Esophagus muscularis mucosa (tissue), 4 donors: Measurements from ENCODE around the gene GKN2.

ENCODE experiments used
- EP300 ChIP-seq: sonication (generic); formaldehyde crosslinking; IDR thresholded peaks from one replicate; pipeline ENCODE4 v1.6.1; 2017; ENCODE audit warnings: antibody characterized with exemption
- POLR2A ChIP-seq: fragments of 450-650 bp; IDR thresholded peaks from one replicate; pipeline ENCODE4 v1.6.1; 2017; ENCODE audit warnings: antibody characterized with exemption, moderate library complexity, mild to moderate bottlenecking, low read depth
- TF ChIP-seq, protein P1 (sequence below), 3 experiments: fragments of 200-600 bp in 2 of 3; fragments of 450-650 bp in 1 of 3; sonication (generic) in 2 of 3; IDR thresholded peaks; one replicate each; pipeline ENCODE4 v1.5.1; 2017 to 2019; ENCODE audit warnings: antibody characterized with exemption in 3 of 3, mild to moderate bottlenecking in 2 of 3, moderate library complexity in 1 of 3

DNA sequence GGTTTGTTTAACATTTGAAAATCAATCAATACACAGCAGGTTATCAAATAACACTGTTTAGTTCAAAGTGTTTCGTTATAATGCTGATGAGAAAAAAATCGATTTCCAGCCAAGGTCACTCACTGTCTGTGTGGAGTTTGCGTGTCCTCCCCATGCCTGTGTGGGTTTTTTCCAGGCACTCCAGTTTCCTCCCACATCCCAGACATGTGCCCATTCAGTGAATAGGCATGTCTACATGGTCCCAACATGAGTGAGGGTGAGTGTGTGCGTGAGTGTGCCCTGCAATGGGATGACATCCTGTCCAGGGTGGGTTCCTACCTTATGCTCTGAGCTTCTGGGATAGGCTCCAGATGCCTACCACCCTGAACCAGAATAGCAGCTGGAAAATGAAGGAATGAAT lies 8.7 kb upstream of the GKN2 start:
- TF ChIP-seq, protein P1, sequence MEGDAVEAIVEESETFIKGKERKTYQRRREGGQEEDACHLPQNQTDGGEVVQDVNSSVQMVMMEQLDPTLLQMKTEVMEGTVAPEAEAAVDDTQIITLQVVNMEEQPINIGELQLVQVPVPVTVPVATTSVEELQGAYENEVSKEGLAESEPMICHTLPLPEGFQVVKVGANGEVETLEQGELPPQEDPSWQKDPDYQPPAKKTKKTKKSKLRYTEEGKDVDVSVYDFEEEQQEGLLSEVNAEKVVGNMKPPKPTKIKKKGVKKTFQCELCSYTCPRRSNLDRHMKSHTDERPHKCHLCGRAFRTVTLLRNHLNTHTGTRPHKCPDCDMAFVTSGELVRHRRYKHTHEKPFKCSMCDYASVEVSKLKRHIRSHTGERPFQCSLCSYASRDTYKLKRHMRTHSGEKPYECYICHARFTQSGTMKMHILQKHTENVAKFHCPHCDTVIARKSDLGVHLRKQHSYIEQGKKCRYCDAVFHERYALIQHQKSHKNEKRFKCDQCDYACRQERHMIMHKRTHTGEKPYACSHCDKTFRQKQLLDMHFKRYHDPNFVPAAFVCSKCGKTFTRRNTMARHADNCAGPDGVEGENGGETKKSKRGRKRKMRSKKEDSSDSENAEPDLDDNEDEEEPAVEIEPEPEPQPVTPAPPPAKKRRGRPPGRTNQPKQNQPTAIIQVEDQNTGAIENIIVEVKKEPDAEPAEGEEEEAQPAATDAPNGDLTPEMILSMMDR (IDR thresholded peaks at IDR 0.05), result no peak
- TF ChIP-seq EP300 (no peak), POLR2A (no peak)
